DMS114 treated with DMSO at 0.1 percent for 48 hours (cell line): ENCODE measurements around the gene AGAP3.
"Not testable (repeated sequence)": the region's sequence is repeated elsewhere in the genome, so short reads cannot be mapped to it uniquely, and the experiment has no call there.

Experiments used
- DNase-seq: peaks from one replicate; lab custom pipeline; 2025; ENCODE audit not compliant: unreplicated experiment; lab: John Stamatoyannopoulos, UW

The AGAP3 gene

DNA sequence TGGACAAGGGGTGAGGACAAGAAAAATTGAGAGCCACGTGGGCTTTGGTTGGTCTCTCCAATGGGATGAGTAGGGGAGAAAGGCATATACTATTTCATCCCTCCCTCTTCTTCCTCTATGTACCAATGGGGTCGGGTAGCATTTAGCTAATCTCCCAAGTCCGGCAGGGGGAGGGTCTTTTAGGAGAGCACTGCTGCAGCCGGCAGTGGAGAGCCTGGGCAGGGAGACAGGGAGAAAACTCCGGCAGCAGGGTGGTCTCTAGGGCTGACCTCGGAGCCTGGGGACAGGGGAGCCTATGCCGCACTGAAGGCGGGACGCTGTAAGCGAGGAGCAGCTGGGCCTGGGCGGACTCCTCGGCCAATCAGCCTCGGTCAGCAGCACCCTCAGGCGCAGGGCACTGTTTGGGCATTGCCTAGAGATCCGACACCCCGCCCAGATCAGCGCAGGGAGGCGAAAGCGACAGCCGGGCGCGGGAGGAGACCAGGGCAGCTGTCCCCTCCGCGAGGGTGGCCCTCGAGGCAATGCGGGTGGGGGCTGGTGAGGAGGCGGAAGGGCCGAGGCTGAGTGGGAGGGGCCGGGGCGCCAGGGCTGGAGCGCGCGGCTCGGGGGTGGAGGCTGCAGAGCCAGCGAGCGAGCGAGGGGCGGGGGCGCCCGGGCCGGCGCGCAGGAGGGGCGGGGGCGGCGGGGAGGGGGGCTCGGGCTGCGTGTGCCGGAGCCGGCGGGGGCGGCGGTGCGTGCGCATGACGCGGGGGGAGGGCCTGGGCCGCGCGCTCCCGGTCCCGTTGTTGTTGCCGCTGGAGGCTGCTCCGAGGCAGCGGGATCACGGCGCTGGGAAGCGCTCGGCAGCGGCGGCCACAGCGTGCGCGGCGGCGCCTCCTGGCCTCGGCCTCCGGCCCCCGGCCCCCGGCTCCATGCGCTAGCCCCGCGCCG, at the start of gene AGAP3:
TSS of gene AGAP3 (plus strand) at position 785 of the 930 bp plus-strand sequence. CDS start 267 bp downstream, outside the sequence.
- peak; percentile 68 for DNase-seq

DNA sequence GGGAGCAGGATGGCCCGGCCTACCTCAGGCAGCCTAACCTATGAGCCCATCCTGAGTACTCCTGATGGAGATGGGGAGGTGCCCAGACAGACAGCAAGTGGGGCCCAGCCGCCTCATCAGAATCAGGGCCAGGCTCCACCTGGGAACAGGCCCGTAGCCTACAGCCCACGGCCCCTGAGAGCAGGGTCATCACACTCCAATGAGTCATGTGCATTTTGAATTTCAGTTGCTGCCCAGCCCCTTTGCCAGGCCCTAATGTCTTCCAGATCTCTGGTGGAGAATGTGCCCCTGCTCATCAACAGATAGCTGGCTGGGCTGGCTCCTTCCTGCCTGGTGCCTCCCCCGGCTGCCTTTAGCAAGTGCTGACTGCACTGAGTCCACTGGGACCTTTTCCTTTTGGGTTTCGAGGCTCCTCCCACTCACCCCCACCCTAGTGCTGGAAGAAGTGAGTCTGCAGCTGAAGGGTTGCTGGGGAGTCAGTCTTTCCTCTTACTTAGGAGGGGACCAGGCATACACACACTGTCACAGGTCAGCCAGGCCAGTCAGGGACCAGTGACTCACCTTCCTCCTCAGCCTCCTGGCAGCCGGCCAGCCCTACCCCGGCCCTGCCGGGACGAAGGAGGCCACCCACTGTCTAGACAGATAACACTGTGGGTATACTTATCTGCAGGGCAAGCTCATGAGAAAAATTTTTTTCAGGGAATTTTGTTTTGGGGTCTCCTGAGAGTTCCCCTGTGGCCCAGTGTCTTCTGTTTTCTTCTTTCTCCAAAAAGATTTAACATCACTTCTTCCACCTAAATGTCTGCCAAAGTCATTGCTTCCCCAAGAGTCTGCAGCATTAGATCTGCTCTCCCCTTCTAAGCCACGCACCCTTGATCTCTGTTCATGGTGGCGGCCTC, 47.1 kb upstream of the AGAP3 start:
- no peak for DNase-seq

DNA sequence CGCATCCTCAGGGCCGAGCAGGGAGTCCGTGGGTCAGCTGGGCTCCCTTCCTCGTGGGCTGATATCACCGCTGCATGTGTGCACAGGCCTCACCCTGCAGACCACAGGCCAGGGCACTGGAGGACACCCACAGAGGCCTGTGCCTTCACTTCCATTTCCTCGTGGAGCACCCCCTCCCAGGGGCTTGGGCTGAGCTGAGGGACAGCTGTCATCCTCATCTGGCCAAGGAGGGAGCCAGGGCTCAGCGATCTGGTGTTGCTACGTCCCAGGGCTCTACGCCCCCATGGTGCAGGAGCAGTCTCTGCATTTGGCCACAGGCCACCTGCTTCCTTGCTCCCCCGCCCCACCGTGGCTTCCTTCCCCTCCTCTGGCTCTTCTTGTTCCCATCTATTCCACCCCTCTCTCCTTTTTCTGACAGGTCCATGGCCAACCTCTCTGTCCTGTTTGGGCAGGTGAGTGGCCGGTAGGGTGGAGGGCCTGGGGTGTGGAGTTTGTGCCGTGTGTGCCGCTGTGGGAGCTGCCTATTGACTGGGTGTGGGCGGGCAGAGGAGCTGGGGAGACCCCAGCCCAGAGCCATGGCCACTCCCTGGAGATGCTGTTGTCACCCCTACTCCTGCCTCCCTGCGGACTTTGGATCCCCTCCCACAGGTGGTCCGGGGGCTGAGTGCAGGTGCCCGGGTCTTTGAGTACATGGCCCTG, 46.3 kb upstream of the AGAP3 start:
- no peak for DNase-seq

DNA sequence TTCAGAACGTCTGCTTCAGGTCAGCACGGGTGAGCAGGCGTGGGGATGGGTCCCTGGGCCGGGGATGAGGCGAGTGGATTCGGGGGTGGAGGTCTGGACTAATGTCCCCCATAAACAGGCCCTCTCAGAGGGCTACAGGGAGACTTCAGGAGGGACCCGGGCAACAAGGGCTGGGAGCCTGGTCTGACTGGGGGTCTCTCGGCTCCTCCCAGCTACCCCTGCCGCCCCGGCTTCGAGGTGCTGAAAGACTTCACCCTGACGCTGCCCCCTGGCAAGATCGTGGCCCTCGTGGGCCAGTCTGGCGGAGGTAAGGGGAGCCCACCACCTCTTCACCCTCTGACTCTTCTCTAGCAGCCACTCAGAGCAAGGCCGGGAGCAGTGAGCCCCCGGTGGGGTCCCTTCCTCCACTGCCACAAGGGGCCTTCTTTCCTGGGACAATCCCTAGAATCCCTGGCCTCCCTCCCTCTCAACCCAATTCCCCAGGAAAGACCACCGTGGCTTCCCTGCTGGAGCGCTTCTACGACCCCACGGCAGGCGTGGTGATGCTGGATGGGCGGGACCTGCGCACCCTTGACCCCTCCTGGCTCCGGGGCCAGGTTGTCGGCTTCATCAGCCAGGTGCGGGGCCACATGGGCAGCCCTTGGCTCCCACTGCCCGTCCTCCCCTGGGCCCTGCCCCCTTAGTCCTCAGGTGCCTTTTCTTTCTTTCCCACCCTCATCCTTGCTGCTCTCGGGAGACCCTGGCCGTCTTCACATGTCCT, 45.5 kb upstream of the AGAP3 start:
- DNase-seq = no peak

DNA sequence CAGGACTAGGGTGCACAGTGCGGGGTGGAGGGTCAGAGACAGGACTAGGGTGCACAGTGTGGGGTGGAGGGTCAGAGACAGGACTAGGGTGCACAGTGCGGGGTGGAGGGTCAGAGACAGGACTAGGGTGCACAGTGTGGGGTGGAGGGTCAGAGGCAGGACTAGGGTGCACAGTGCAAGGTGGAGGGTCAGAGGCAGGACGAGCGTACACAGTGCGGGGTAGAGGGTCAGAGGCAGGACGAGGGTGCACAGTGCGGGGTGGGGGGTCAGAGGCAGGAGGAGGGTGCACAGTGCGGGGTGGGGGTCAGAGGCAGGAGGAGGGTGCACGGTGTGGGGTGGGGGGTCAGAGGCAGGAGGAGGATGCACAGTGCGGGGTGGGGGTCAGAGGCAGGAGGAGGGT, 42.8 kb upstream of the AGAP3 start:
- DNase-seq = not testable (repeated sequence)

DNA sequence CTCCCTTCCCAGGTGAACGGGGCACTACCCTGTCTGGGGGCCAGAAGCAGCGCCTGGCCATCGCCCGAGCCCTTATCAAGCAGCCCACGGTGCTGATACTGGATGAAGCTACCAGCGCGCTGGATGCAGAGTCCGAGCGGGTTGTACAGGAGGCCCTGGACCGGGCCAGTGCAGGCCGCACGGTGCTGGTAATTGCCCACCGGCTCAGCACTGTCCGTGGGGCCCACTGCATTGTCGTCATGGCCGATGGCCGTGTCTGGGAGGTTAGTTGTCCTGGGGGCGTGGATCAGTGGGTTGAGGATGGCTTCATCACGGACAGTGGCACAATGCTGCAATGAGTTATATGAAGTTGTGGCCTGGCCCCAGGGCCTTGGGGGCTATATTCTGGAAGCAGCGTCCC, 42.3 kb upstream of the AGAP3 start:
- no peak for DNase-seq

DNA sequence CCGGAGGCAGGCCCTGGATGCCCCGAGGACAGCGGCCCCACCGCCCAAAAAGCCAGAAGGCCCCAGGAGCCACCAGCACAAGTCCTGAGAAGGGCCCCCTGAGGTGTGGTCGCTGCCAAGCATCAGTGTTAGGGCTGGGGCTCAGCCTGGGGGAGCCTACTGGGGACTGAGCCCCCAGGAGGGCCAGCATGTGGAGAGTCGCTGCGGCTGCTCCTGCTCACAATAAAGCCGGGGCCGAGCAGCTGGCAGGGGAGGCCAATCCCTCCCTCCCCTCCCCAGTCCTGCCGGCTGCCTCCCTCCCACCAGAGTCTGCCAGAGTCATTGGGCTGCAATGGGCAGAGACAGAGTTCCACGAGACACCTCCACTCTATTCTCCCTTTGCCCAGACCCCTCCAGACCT, 41.0 kb upstream of the AGAP3 start:
- DNase-seq = no peak

DNA sequence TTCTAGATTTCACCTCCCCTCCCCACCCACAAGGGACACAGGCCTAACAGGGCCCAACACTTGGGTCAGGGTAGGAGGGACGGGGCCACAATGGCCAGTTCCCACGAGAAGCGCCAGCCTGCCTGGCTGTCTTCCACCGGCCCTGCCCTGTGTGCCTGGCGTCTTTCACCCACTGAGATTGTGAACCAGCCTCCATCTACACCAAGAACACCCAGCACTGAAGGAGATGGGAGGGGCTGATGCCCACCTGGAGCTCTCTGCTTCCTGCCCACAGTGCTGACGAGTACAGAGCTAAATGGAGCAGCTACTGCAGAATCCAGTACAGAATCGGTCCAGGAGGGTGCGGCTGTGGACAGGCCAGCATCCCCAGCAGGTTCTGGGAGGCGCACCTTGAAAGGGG, 40.3 kb upstream of the AGAP3 start:
- no peak for DNase-seq

DNA sequence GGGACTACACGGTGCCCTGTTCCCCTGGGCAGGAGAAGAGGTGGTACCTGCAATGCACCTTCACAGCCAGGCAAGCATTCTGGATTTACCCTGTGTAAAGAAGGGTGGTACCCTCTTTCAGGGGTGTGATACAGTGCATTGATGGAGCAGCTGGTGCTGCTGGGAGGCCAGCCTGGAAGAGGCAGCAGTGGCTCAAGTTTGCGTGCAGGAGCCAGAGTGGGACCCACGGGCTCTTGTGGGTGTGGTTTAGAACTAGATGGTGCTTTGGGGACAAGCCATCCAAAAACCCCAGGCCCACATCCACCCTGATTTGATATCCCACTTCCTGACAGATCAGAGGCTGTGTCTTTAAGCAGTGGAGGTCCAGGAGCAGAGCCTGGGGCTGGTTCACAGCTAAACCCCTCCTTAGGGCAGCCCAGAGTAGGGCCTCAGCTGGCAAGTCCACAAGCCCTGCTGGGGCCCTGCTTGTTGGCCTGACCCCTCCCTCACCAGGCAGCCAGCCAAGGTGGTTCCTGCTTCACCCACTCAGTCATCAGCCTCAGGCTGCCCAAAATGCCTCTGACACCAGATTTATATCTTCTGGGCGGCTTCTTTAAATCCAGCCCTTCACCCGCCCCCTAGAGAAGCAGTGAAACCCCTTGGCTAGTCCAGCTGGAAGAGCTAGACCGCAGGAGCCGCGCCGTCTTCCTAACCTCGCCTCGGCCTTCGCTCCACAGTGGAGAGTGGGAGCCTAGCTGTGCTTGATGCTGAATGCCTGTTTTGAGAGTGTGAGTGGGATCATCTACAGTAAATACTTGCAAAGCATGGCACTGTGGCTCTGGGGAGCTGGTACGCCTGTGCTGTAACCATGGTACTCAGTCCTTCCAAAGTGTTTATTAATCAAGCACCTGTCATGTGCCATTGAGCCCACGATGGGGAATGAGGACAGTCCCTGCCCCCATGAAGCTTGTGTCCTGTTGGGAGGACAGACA, 39.4 kb upstream of the AGAP3 start:
- no peak for DNase-seq

DNA sequence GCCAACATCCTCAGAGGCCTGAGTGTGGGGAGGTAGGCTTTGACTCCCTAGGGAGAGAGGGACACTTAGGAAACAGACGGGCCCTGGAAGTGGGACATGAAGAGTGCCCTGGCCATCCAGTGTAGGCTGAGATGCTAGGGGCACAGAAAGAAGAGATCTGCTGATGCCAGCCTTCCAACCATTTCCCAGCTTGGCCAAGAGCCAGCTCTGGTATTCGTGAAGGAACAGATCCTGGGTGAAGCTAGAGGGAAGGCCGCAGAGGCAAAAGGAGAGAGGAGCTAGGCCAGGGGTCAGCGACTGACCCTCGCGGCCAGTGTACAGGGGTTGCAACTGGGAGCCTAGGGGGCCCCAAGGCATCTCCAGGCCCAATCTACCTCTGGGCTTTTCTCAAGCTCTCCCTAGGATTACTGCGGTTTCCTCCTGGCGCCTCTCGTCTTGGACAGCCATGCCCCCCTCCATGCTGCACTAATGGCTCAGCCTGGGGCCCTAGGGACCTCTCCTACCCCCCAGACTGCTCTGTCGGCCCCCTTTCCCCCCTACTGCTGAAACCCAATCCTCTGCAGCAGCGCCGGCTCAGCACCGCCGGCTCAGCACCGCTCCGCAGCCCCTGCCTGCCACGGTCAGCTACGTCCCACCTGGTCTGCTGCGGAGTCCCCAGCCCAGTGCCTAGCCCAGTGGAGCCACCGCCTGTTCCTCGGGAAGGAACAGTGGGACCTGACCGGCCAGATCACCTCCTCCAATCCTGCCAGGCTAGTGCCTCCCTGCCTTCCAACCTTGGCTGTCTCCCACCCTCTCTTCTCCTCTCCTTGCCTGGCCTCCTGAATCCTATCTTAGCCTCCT, 38.1 kb upstream of the AGAP3 start, which contains the start of gene ASIC3:
TSS of gene ASIC3 (plus strand) at position 556 of the 840 bp plus-strand sequence. CDS start 355 bp downstream, outside the sequence.
- no peak for DNase-seq

DNA sequence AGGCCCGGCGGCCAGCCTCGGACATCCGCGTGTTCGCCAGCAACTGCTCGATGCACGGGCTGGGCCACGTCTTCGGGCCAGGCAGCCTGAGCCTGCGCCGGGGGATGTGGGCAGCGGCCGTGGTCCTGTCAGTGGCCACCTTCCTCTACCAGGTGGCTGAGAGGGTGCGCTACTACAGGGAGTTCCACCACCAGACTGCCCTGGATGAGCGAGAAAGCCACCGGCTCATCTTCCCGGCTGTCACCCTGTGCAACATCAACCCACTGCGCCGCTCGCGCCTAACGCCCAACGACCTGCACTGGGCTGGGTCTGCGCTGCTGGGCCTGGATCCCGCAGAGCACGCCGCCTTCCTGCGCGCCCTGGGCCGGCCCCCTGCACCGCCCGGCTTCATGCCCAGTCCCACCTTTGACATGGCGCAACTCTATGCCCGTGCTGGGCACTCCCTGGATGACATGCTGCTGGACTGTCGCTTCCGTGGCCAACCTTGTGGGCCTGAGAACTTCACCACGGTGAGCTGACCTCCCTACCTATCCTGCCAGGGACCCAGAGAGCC, 37.3 kb upstream of the AGAP3 start:
- DNase-seq = no peak

DNA sequence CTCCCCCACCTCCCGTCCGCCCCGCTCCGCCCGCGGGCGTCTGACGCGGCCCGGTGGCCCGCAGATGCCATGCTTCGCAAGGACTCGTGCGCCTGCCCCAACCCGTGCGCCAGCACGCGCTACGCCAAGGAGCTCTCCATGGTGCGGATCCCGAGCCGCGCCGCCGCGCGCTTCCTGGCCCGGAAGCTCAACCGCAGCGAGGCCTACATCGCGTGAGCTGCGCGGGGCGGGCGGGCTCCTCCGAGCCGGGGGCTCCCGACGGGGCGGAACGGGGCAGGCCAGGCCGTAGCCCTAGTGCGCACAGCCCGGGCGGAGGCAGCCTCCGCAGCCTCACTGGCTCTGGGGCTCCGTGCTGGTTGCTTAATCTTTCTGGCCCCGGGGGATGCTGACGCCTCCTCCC, 35.2 kb upstream of the AGAP3 start:
- no peak for DNase-seq

DNA sequence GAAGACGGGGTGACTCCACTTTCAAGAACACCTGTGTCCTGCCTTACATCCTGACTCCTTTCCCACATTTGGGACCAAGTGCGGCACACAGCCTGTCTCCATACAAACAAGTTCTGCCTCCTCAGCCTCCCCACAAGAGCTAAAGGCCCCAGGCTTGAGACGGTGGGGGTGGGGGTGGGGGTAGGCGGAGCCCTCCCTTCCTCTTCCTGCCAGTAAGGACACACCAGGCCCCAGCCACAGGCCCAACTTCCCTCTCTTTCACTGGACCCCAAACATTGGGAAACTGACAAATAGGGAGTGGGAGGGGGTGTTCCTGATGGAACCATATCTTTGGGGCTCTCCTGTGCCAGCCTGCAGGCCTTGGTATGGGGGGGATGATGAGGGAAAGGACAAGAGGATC, 33.2 kb upstream of the AGAP3 start:
- no peak for DNase-seq

DNA sequence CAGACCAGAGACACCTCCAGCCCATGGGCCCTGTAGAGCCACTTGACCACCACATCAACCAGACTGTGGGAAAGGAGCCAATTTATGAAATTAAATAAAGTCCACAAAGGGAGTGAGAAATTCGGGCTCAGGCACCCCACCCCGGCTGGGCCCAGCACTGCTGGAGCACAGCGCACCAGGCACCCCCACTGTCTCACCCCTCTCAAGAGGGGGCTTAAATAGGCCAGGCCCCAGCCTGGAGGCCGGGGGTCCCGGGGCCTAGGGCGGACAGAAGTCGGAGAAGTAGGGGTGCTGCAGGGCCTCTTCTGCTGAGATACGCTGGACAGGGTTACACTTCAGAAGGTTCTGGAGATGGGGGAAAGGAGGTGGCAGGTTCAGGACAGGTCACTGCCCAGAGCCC, 32.5 kb upstream of the AGAP3 start:
- DNase-seq = no peak

DNA sequence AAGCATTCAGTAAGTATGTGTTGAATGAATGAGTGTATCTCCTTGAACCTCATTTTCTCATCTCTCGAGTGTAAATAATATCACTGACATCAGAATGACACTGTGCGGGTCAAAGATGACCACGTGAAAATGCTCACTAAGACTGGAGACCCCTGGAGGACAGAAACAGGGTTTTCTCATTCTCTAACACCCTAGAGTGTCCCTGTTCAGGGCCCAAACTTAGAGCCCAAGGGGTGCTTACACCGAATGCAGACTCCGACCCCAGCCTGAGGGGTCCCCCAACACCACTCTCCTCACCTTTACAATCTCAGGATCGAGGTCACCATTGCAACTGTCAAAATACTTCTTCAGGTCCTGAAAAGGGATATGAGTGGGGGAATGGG, 30.0 kb upstream of the AGAP3 start:
- DNase-seq = no peak

DNA sequence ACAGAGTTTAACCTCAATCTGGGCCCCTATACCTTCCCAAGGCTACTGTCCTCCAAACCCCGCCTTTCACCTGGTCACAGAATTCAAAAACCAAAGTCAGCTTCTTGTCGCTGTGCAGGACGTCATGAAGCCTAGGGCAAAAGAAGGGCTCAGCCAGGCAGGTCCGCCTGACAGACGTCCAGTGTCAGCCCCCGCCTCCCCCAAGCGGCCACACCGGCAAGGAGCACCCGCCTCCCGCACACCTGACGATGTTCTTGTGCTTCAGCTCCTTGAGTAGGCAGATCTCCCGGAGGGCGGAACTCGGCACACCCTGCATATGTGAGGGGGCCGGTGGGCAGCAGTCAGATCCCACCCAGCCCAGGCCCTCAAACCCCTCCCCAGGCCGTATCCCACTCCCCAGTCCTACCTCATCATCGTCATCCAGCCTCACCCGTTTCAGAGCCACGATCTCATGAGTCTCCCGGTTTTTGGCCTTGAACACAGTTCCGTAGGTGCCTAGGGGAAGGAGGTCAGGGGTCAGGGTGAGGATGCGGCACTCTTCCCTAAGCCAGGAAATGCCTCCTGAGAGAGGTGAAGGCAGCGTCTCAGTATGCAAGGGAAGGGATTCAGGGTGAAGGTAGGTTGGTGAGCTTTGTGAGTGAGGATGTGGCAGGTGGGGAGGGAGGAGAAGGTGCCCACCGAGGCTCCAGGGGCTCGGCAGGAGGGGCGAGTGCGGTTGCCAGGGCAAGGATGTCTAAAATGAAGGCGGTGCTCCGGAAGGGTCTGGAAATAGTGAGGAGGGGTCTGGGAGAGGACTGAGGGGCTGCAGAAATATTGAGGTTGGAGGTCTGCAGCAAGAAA, 29.4 kb upstream of the AGAP3 start:
- DNase-seq = no peak

DNA sequence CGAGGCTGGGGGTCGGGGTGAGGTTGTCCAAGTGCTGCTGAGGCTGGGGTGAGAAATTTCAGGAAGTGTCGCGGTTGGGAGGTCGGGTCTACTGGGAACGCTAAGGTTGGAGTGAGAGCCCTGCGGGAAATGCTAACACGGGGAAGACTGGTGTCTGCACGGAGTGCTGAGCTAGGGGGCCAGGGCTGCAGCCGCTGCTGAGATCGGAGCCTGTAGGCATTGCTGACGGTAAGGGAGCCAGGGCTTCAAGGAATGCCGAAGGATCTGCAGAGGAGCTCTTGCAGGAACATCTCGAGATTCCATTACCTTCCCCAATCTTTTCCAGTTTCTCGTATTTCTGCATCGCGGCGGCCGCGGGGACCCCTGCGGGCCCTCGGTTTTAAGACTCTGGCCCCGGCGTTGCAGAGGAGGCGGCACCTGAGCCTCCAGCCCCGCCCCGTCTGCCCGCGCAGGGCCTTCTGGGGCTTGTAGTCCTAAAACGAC, 28.7 kb upstream of the AGAP3 start, which contains the start of gene CDK5:
TSS of gene CDK5 (minus strand) at position 392 of the 483 bp plus-strand sequence. CDS start at position 343, 49 bp downstream.
- no peak for DNase-seq
